GM12878 (cell line): ENCODE data around the gene UBE2E1. TPM values are rescaled to one million over a fixed set of nuclear protein-coding genes. Genes with fewer than 3 reads are reported as not detected.

ENCODE experiments used
- ATAC-seq: fragments of 200-7000 bp; cut with Tn5 transposase; 3 replicates; pipeline ENCODE4 v1.9.1; 2020; ENCODE audit warnings: mild to moderate bottlenecking, moderate library complexity
- BruUV-seq: library from RNA; stranded (reverse); fragments of 400-500 nt; replicated peaks from 2 replicates; lab custom pipeline; 2021; lab: Mats Ljungman, UMichigan
- CTCF ChIA-PET: fragments of 300-600 bp; sonication (Branson Sonifier 250); formaldehyde crosslinking; extraction: SDS; loops from one replicate; lab custom pipeline; 2021; ENCODE audit warnings: inconsistent platforms; lab: Yijun Ruan, JAX
- POLR2A ChIA-PET: fragments of 350-600 bp; formaldehyde crosslinking; extraction: SDS; loops from one replicate; lab custom pipeline; 2021; ENCODE audit warnings: inconsistent platforms; lab: Charles Lee
- RAD21 ChIA-PET: fragments of 300-600 bp; sonication (Branson Sonifier 250); formaldehyde crosslinking; loops from one replicate; lab custom pipeline; 2023; ENCODE audit warnings: antibody characterized with exemption; ENCODE audit not compliant: unreplicated experiment; lab: Charles Lee
- SMC1A ChIA-PET: fragments of 300-600 bp; sonication (Branson Sonifier 250); formaldehyde crosslinking; loops from one replicate; lab custom pipeline; 2023; ENCODE audit not compliant: unreplicated experiment, uncharacterized antibody; lab: Charles Lee
- DNase-seq: peaks from one replicate; pipeline ENCODE4 v3.0.0-alpha.2; 2011; ENCODE audit warnings: low read depth, low spot score
- FAIRE-seq: peaks from 3 replicates; lab custom pipeline; 2011; peaks lifted over from hg19 to GRCh38; lab: Jason Lieb, UNC
- H2AFZ ChIP-seq: 2 replicates; pipeline ENCODE4 v1.6.0; 2011; ENCODE audit warnings: low read depth, low read length, control low read depth; ENCODE audit not compliant: control insufficient read depth
- H3K27ac ChIP-seq: 2 replicates; pipeline ENCODE4 v1.5.1; 2011; ENCODE audit warnings: control low read depth; ENCODE audit not compliant: control insufficient read depth, insufficient read depth
- H3K27me3 ChIP-seq, 2 experiments: replicated peaks in 1 of 2; 2 replicates each; pipeline versions ENCODE4 v1.6.0 to v1.6.1; 2011; ENCODE audit warnings: low read length in 1 of 2; ENCODE audit not compliant: control insufficient read depth in 2 of 2, insufficient read depth in 2 of 2
- H3K36me3 ChIP-seq, 2 experiments: 2 replicates each; pipeline ENCODE4 v1.5.1; 2011; ENCODE audit warnings: low read length in 1 of 2; ENCODE audit not compliant: control insufficient read depth in 2 of 2, insufficient read depth in 2 of 2
- H3K4me1 ChIP-seq: 2 replicates; pipeline ENCODE4 v1.6.1; 2011; ENCODE audit warnings: mild to moderate bottlenecking, low read length, moderate library complexity, mixed read lengths; ENCODE audit not compliant: control insufficient read depth, insufficient read depth
- H3K4me2 ChIP-seq: 2 replicates; pipeline ENCODE4 v1.6.0; 2011; ENCODE audit warnings: control low read depth; ENCODE audit not compliant: control insufficient read depth, insufficient read depth
- H3K4me3 ChIP-seq: fragments of 200-600 bp; sonication (generic); 2 replicates; pipeline ENCODE4 v1.5.1; 2016
- H3K79me2 ChIP-seq: 2 replicates; pipeline ENCODE4 v1.6.0; 2011; ENCODE audit warnings: low read length; ENCODE audit not compliant: control insufficient read depth, insufficient read depth
- H3K9ac ChIP-seq: 2 replicates; pipeline ENCODE4 v1.8.0; 2011; ENCODE audit warnings: low read length, control low read depth, mixed read lengths; ENCODE audit not compliant: control insufficient read depth, insufficient read depth
- H3K9me3 ChIP-seq: replicated peaks from 3 replicates; pipeline ENCODE4 v1.5.1; 2011; ENCODE audit warnings: mild to moderate bottlenecking, low read length; ENCODE audit not compliant: control insufficient read depth, insufficient read depth
- H4K20me1 ChIP-seq: 2 replicates; pipeline ENCODE4 v1.6.0; 2011; ENCODE audit not compliant: control insufficient read depth, insufficient read depth
- ESRRA ChIP-seq: IDR thresholded peaks from 2 replicates; pipeline ENCODE4 v1.6.1; 2012; ENCODE audit warnings: mild to moderate bottlenecking, low read length, improper control_type of control experiment
- MAX ChIP-seq: IDR thresholded peaks from 2 replicates; pipeline ENCODE4 v1.6.1; 2012; ENCODE audit warnings: low read depth, low read length, improper control_type of control experiment
- MTA2 ChIP-seq: fragments of 450-650 bp; IDR thresholded peaks from 2 replicates; pipeline ENCODE4 v1.6.1; 2016; ENCODE audit warnings: low read depth, mild to moderate bottlenecking, moderate library complexity
- NBN ChIP-seq: fragments of 450-650 bp; IDR thresholded peaks from 2 replicates; pipeline ENCODE4 v1.6.1; 2016
- NRF1 ChIP-seq: conservative IDR thresholded peaks from 2 replicates; pipeline ENCODE4 v1.6.1; 2011; ENCODE audit warnings: mild to moderate bottlenecking, low read depth, low read length, improper control_type of control experiment
- POLR2A ChIP-seq: IDR thresholded peaks from 2 replicates; pipeline ENCODE4 v1.6.1; 2011; ENCODE audit warnings: low read depth, mild to moderate bottlenecking, low read length
- POLR2AphosphoS5 ChIP-seq: IDR thresholded peaks from 2 replicates; pipeline ENCODE4 v1.6.1; 2011; ENCODE audit warnings: mild to moderate bottlenecking, low read length, inconsistent platforms
- POU2F2 ChIP-seq: IDR thresholded peaks from 3 replicates; pipeline ENCODE4 v1.6.1; 2011; ENCODE audit warnings: low read depth, mild to moderate bottlenecking, low read length, borderline replicate concordance
- RAD21 ChIP-seq: IDR thresholded peaks from 2 replicates; pipeline ENCODE4 v1.6.1; 2011; ENCODE audit warnings: mild to moderate bottlenecking, low read depth, low read length, moderate library complexity; ENCODE audit not compliant: insufficient read depth
- RELA ChIP-seq: fragments of 450-650 bp; IDR thresholded peaks from 2 replicates; pipeline ENCODE4 v1.8.0; 2014; ENCODE audit warnings: borderline replicate concordance; ENCODE audit not compliant: partially characterized antibody
- SIX5 ChIP-seq: IDR thresholded peaks from 2 replicates; pipeline ENCODE4 v1.6.1; 2011; ENCODE audit warnings: mild to moderate bottlenecking, low read depth, low read length, moderate library complexity; ENCODE audit not compliant: severe bottlenecking
- SREBF1 ChIP-seq: IDR thresholded peaks from 2 replicates; pipeline ENCODE4 v1.6.1; 2012; ENCODE audit warnings: mild to moderate bottlenecking, low read length
- ZBED1 ChIP-seq: IDR thresholded peaks from 2 replicates; pipeline ENCODE4 v1.6.1; 2016; ENCODE audit warnings: borderline replicate concordance
- ZNF207 ChIP-seq: fragments of 450-650 bp; IDR thresholded peaks from 2 replicates; pipeline ENCODE4 v1.6.1; 2014; ENCODE audit warnings: antibody characterized with exemption, mild to moderate bottlenecking, borderline replicate concordance
- WGBS: methylation state at CpG from one replicate; pipeline ENCODE4 v1.1.6; 2016; ENCODE audit warnings: low lambda C conversion rate; ENCODE audit not compliant: insufficient replicate concordance, insufficient coverage; ENCODE audit errors: missing lambda C conversion rate; 5-methylcytosine and 5-hydroxymethylcytosine counted together
- in situ Hi-C: fragments of 300-500 bp; cut with MboI; formaldehyde crosslinking; loops from 9 replicates; pipeline ENCODE4 v1.14.3; 2018; ENCODE audit warnings: mixed read lengths
- intact Hi-C: fragments of 100-400 bp; cut with micrococcal nuclease; formaldehyde crosslinking; loops from one replicate; pipeline ENCODE4 v1.14.2; 2022; ENCODE audit not compliant: unreplicated experiment
- polyA plus RNA-seq, 11 experiments: library from polyadenylated mRNA; depleted of rRNA in 4 of 11; unstranded in 6 of 11; stranded (reverse) in 5 of 11; fragments of >200 nt; fragmentation: Nextera tagmentation in 4 of 11; fragmentation: Illumina TruSeq in 1 of 11; extraction: Ambion mirVana in 4 of 11; extraction: Trizol in 1 of 11; gene quantifications; 1 replicate in 1 of 11; 2 replicates in 10 of 11; pipeline versions ENCODE4 v1.2.1 to v1.2.3, GENCODE V29; 2011 to 2016; ENCODE audit warnings: inconsistent platforms in 2 of 11, missing spikeins in 2 of 11, low read depth in 1 of 11
- total RNA-seq, 4 experiments: library from RNA; depleted of rRNA in 3 of 4; stranded (reverse); fragments of >200 nt in 3 of 4; fragmentation: Illumina TruSeq in 1 of 4; extraction: Trizol in 1 of 4; gene quantifications; 2 replicates each; pipeline versions ENCODE4 v1.2.1 to v1.2.3, GENCODE V29; 2013 to 2021

Gene UBE2E1
- total and polyA plus RNA-seq, 10 of the 15 experiments (the other 5 are each of a cell fraction or from before 2014, with no cell fraction given): 18.7 to 425 (median 147) TPM

- CTCF ChIA-PET: no interaction called here
- 97% methylated on average over 9 of the region's 9 CpGs for WGBS
- H3K4me3 ChIP-seq: no peak overlapping the region
- H4K20me1 ChIP-seq: peaks cover 3% of the 10 kb centered on the region; the same call in 1 of the 2 replicates
- SMC1A ChIA-PET: interaction anchor here (0.8 to 13.0 kb wide), 3 partner anchors 28 to 203 kb away, joined by 3 to 171 read pairs (median 3); no protein-coding TSS in a partner anchor
- no peak for ATAC-seq
- H3K4me1 ChIP-seq: peaks cover 45% of the 10 kb centered on the region
- H2AFZ ChIP-seq: no peak overlapping the region
- no peaks in the 10 kb centered on the region for H3K9me3 ChIP-seq
- in situ Hi-C loops (no loop called here), intact Hi-C loops (no loop called here)
- no peak overlapping the region for H3K9ac ChIP-seq
- DNase-seq: no peak
- TF ChIP-seq ZNF207 (no peak), ZBED1 (no peak), RELA (no peak), POLR2A (no peak), NBN (no peak), SIX5 (no peak), MTA2 (no peak), NRF1 (no peak)
- peaks cover 5 to 12% of the 10 kb centered on the region in 2 experiments; a peak in 3 of 4 replicates for H3K36me3 ChIP-seq
- H3K27ac ChIP-seq: no peak overlapping the region
- H3K27me3 ChIP-seq: no peaks in the 10 kb centered on the region
- BruUV-seq: no TSS peak
- H3K79me2 ChIP-seq: peaks cover 80% of the 10 kb centered on the region
- H3K4me2 ChIP-seq: no peak overlapping the region
- POLR2A ChIA-PET: interaction anchor here (0.6 to 1.2 kb wide), 2 partner anchors 28 to 219 kb away, joined by 3 read pairs; no protein-coding TSS in a partner anchor
- RAD21 ChIA-PET: no interaction called here
- no peak for FAIRE-seq
Observed at GRCh38 chr3:23861689-23862088, 55.9 kb downstream of the UBE2E1 start.

DNA sequence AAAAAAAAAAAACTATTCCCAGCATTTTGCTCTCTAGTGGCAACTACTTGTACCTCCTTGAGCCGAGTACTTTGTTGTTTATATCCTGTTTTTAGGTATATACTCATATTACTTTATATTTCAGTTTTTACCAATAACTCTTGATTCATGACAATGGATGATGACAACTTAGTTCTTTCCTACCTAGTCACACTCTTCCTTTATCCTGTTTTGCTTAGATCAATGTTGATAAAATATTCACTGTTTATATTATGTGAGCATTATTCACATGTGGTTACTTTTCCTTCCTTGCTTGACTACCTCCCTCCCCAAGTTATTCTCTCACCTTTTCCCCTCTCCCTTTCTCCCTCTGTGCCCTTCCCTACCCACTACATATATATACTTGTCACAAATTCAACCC, 57.3 kb downstream of the UBE2E1 start:
- no peak overlapping the region for H2AFZ ChIP-seq
- DNase-seq (no peak), FAIRE-seq (no peak), ATAC-seq (no peak)
- peaks cover 83% of the 10 kb centered on the region for H3K79me2 ChIP-seq
- H4K20me1 ChIP-seq: peaks cover 3% of the 10 kb centered on the region; the same call in 1 of the 2 replicates
- ChIA-PET POLR2A (interaction anchor here (0.7 to 1.2 kb wide), 2 partner anchors 29 to 708 kb away, joined by 3 read pairs; no protein-coding TSS in a partner anchor), RAD21 (interaction anchor here (1.0 kb wide), 1 partner anchor 27 kb away, joined by 3 read pairs; no protein-coding TSS in a partner anchor), SMC1A (interaction anchor here (1.2 to 13.0 kb wide), 3 partner anchors 27 to 29 kb away, joined by 3 to 171 read pairs (median 52); no protein-coding TSS in a partner anchor), CTCF (interaction anchor here (3.7 kb wide), 1 partner anchor 27 kb away, joined by 51 read pairs; no protein-coding TSS in a partner anchor)
- H3K27ac ChIP-seq: no peak overlapping the region
- H3K36me3 ChIP-seq: peaks cover 5 to 12% of the 10 kb centered on the region in 2 experiments; a peak in 3 of 4 replicates
- no peak overlapping the region for H3K9ac ChIP-seq
- no TSS peak for BruUV-seq
- H3K4me2 ChIP-seq: no peak overlapping the region
- H3K9me3 ChIP-seq: no peaks in the 10 kb centered on the region
- 100% methylated on average over 1 of the region's 1 CpG for WGBS
- H3K4me3 ChIP-seq: no peak overlapping the region
- TF ChIP-seq MAX (no peak), POLR2AphosphoS5 (no peak), ESRRA (no peak), RAD21 (no peak), POU2F2 (no peak), SREBF1 (no peak)
- intact Hi-C loops: no loop called here
- in situ Hi-C loops: no loop called here
- no peaks in the 10 kb centered on the region for H3K27me3 ChIP-seq
- H3K4me1 ChIP-seq: peaks cover 37% of the 10 kb centered on the region
